H1 (cell line): ENCODE data around the gene POLDIP3. TPM values are rescaled to one million over a fixed set of nuclear protein-coding genes. Genes with fewer than 3 reads are reported as not detected.

Experiments
- TEAD4 ChIP-seq: IDR thresholded peaks from 2 replicates; pipeline ENCODE4 v1.6.1; 2012; ENCODE audit warnings: low read depth, low read length, inconsistent platforms, mixed read lengths
- polyA plus RNA-seq, 7 experiments: library from polyadenylated mRNA; depleted of rRNA in 3 of 7; stranded (reverse) in 5 of 7; unstranded in 2 of 7; fragments of >200 nt in 5 of 7; fragments of 200-250 nt in 2 of 7; gene quantifications; 1 replicate in 5 of 7; 2 replicates in 1 of 7; 4 replicates in 1 of 7; pipeline versions ENCODE4 v1.2.1 to v1.2.3, GENCODE V29; 2011 to 2013; ENCODE audit warnings: missing spikeins in 2 of 7, mixed read lengths in 2 of 7
- total RNA-seq: library from RNA; stranded (reverse); fragmentation: NEBNext Ultra II Directional; extraction: Animal tissue kit (Norgen Biotek cat#: 25700); gene quantifications from 2 replicates; pipeline ENCODE4 v1.2.1, GENCODE V29; 2021

Gene POLDIP3
- total and polyA plus RNA-seq, 2 of the 8 experiments (the other 6 are each of a cell fraction or from before 2014, with no cell fraction given), result 43.5 to 84.6 TPM

DNA sequence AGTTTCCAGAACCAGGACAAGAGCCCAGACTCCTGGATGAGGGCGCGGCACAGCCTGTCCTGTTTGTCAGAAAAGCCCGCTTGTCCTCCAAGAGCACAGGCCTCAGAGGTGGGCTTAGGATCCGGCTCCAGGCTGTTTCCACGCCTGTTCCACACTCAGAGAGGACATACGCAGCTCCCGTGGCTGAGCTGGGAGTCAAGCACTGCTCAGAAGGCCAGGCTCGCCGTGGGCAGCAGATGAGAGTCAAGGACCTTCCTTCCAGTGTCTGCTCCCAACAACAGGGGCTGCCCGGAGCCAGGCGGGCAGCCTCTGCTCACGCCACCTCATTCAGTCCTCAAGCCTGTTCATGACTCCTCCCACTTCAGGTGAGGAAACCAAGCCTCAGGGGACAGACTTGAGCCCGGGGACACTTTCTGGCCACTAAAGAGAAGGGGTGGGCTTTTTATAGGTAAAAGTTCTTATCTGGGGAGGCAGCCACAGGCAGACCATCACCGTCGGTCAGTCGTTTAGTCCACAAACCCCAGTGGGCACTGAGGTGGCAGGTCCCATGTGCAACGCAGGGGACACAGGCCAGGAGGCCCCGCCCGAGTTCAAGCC lies 30.8 kb upstream of the POLDIP3 start (continued):
- no peak for TF ChIP-seq TEAD4
- TF ChIP-seq, all 59 proteins: peak for 0
